Right renal pelvis (tissue), 4 donors: ENCODE measurements around the gene TMEM151B. TPM values are rescaled to one million over a fixed set of nuclear protein-coding genes. Genes with fewer than 3 reads are reported as not detected.

Source experiments
- DNase-seq, 4 donors: peaks; one replicate each; pipeline ENCODE4 v3.0.0-alpha.2; 2013; ENCODE audit warnings: low read depth in 4 of 4, low spot score in 3 of 4, missing footprints in 1 of 4
- polyA plus RNA-seq, 4 donors: library from polyadenylated mRNA; unstranded; fragments of 120-200 nt; gene quantifications; one replicate each; pipeline ENCODE4 v1.2.1, GENCODE V29; 2013; ENCODE audit not compliant: insufficient read length in 4 of 4

Gene TMEM151B
- polyA plus RNA-seq, 4 donors = 0.42 to 0.84 (median 0.64) TPM

DNA sequence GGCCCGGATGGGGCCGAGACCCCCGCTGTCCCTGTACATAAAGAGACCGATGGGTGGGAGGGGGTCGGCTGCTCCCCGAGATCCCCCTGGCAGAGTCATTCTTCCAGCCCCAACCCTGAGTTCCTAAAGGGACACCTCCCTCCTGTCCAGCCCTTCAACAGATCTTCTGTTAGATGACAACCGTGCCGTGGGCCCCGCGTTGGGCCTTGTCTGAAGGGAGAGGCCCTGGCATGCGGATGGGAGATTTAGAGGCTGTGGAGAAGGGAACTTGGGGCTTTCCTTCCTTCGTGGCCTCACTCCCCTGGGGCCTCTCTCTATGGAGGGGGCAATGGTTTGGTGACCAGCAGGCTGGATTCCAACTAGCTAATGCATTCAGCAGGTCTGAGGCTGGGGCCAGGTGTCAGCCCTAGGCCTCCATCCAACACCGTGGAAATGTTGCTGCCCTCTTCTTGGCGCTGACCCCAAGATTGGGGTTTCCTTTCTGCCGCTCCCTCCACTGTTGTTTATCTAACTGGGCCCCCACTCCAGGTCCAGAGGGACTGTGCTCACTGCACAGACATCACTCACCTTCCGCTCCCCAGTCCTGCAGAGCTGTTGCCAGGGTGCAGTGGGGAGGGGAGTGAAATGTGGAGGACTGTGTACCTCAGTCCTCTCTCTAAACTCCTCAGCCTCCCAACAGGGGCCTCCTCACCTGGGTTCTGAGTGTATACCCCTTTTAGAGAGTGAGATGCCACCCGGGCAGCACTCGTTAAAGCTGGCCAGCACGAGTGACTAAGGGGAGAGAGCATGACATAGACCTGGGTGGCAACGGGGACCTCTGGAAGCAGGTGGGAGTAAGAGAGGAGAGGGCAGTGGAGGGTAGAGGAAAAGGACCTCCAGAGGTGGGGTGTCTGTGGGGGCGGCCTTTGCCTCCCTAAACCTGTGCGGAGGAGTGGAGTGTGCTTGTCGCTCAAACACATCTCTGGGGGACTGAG is 6.7 kb downstream of the TMEM151B start:
- no peak for DNase-seq

DNA sequence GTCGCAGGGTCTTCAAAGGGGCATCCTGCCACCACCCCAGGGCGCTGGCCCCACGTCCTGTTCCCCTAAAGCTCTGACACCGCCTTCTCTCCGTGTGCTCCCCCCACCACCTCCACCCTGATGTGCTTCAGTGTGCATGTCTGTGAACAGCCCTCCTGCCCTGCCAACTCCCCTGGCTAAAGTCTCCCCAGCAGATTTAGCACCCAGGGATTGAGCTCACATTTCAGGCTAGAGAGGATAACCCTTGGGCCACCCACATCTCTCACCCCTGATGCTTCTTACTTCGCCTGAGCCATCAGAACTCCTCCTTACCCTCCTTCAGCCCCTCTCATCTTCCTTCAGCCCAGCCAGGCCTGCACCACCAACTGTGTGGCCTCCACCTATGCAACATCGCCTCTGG is 7.5 kb downstream of the TMEM151B start:
- no peak for DNase-seq

DNA sequence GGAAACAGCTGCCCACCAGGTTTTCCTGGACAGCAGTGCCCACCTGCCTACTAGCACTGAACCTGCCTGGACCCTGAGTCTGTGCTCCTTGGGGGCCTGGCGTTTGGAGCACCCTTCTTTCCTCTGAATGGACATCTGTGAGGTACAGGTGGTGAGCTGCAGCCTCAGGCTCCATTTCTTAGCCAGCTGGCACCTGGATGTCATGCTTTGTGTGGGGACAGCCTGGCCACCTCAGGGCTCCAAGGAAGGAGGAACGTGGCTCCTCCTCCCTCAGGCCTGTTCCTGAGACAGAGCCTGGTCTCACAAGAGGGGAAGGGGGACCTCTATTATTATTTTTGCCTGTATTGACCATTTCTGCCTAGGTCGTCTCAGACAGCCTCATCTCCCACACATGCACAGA is 8.1 kb downstream of the TMEM151B start:
- no peak for DNase-seq

DNA sequence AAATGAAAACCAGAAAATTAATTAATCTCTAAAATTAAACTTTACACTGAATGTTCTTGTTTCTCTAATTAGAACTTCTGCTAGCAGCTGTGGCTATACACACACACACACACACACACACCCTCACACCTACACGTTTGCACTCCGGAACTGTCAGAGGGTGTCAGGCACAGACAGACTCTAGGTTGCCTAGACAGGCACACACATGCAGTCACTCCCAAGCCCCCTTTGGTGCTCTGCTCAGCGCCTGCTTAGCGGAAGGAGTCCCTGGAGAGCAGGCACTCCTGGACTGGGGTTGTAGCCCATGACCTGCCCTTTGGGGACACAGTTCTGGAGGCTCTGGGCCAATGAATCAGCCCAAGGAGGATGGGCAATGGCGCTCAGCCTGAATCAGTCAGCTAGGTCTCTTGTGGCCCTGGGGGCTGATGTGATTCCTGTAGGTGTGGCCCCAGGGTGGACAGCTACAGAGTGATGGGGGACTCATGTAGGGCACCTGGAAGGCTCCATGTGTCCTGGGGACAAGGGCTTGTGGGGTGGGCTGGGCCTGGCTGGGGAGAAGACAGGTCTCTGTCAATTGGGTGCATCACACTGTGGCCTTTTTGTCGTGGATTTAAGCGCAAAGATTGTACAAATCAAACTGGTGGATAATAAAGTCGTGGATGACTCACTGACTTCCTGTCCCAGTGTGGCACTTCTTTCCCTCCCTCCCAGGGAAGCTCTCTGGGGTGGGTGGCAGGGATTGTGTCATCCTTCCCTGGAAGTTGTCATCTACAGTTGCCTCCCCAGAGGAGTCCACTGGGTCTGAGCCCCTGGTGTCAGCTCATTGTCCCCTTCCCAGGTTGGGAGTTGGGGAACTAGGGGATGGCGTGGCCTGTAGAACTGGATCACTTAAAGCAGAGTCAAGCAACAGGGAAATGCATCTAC is 8.8 kb downstream of the TMEM151B start:
- no peak for DNase-seq

DNA sequence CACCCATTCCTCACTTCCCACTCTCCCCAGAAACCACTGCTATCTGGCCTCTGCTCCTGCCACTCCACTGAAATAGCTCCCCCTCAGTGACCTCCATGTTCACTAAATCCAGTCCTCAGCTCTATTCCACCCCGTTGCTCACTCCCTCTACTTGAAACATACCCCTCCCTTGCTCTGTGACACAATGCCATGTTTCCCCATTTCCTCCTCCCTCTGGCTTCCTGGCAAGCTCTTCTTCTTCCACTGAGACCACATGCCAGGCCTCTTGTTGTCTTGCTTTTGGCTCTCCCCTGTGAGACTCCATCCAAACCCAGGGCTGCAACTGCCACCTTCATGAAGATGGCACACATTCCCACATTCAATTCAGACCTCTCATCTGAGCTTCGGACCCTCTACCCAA is 13.9 kb downstream of the TMEM151B start:
- DNase-seq = no peak

DNA sequence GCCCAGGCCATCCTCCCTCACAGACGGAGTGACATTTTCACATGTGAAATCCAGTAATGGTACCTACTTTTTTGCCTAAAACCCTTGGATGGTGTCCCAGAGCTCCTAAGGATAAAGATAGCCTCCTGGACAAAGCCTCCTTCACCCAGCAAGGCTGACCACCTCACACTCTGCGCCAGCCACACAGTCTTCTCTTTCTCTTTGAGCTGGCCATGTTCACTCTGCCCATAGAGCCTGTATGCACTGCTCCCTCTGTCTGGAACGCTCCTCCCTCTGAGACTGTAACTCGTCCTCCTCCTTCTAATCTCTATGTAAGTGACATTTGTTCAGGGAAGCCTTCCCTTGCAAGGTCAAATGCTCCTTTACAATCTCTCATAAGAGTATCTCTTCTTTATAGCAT is 14.6 kb downstream of the TMEM151B start:
- no peak for DNase-seq

DNA sequence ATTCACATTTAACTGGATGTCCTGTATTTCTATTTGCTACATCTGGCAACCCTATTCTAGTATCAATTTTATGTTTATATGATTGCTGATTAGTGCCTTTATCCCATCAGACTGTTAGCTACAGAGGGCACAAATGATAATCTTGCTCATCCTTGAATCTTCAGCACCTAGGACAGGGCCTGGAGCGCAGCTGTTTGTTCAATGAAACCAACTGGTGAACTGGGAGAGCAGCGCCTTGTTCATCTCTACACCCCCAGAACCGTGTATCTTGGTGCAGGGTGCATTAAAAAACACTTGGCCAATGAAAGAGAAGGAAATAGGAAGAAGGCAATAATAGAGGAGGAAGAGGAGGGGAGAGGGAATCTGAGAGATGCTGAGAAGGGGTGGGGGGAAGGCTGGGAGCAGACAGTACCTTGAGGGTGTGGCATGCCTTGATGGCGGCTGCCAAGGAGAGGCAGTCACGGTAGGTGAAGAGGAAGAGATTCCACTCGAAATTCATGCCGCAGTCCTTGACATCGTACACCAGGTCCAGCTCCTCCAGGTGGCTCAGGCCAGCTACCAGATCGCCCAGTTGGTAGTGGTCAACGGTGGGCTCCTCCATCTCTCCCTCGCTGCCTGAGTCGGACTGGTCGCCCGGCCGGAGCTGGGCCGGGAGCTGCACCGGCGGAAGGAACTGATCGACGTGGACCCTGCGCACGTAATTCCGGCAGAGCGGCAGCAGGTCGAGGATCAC is 15.5 kb downstream of the TMEM151B start:
- DNase-seq = no peak

DNA sequence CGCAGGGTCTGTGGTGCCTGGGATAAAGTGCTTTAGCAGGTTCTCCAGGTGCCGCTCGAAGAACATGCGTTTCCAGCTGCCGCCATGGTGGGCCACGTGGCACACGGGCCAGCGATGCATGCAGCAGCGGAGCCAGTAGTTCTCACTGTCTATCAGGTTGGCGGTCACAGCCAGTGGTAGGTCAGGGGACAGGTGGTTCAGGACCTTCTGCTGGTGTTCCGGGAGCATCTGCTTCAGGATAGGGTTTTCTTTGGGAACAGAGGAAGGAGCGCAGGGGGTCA is 16.0 kb downstream of the TMEM151B start:
- no peak for DNase-seq

DNA sequence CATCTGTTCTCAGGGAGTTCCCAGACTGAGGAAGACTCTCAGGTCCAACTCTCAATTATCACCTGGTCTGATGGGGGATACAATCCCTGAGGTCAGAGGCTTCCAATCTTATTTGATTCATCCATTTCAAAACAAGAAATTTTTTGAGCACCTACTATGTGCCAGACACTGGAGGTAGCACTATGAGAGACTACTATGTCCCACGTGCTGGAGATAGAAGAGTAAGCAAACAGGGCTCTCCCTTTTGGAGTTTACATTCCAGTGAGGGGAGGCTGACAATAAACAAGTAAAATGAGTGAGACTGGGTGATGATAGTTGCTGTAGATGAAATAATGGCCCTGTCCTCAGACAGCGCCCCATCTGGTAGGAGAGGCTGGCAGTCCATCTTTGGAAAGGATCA is 16.5 kb downstream of the TMEM151B start:
- DNase-seq = no peak

DNA sequence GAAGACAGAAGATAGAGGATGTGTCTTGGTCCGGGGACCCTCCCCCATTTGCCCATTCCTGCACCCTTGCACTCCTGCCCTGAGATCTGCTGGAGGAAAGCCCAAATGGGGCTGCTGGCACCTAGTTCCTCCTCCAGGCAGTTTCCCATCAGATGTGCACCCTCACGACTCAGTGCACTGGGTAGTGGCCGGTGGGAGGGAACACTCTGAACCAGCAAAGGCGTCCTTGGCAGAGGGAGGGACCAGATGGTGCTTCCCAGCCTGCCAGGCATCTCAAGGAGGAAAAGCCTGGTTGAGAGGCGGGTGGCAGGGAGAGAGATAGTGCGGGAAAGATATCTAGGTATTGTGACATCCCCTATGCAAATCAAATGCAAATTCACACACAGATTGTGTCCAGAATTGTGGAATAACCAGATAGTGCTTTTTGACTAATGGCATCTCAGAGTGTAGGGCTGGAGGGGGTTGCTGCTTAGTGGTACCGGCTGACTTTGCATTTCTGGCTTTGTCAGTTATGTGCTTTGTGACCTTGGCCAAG is 19.5 kb downstream of the TMEM151B start:
- no peak for DNase-seq

DNA sequence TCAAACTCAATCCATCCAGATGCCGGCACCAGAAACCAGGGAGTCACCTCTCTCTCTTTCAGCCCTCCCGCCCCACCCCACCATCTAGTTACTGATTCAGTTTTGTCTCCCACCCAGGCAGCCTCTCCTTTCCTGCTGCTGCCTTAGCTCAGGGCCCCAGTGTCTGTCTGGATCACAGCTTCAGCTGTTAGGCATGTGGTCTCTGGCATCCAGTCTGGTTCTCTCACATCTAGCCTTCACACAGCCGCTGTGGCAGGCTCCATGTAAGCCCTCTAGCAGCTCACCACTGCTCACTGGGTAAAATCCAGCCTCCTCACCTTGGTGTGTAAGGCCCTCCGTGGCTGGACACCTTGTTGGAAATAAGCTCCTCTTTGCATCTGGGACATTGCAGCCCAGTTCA is 21.6 kb downstream of the TMEM151B start:
- no peak for DNase-seq

DNA sequence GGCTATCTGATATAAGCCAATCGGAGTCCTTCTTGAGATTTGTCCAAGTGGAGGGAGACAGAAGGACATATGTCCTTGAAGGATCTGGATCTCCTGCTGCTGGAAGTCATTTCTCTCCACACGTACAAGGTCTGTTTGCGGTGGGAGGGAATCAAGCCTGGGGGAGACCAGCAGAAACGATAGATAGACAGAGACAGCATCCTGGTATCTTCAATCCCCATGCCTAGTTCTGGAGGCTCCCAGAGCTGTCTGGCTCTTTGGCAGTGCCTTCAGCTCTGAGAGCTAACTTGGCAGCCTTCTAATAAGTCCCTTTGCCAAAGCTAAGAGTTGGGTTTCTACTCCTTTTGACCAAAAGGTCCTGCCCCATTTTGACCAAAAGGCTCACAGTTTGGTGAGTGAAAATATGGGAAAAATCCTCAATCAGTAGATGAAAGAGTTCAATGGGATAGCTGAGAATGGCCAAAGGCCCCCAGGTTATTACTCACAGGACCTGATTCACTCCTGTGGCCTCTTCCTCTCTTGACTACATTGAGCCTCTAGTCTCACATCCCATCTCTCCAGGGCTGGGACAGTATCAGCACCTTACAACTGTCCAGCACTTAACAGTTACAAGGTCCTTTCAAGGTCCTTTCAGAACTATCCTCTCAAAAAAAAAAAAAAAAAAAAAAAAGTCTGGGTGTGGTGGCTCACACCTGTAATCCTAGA is 22.6 kb downstream of the TMEM151B start:
- no peak for DNase-seq

DNA sequence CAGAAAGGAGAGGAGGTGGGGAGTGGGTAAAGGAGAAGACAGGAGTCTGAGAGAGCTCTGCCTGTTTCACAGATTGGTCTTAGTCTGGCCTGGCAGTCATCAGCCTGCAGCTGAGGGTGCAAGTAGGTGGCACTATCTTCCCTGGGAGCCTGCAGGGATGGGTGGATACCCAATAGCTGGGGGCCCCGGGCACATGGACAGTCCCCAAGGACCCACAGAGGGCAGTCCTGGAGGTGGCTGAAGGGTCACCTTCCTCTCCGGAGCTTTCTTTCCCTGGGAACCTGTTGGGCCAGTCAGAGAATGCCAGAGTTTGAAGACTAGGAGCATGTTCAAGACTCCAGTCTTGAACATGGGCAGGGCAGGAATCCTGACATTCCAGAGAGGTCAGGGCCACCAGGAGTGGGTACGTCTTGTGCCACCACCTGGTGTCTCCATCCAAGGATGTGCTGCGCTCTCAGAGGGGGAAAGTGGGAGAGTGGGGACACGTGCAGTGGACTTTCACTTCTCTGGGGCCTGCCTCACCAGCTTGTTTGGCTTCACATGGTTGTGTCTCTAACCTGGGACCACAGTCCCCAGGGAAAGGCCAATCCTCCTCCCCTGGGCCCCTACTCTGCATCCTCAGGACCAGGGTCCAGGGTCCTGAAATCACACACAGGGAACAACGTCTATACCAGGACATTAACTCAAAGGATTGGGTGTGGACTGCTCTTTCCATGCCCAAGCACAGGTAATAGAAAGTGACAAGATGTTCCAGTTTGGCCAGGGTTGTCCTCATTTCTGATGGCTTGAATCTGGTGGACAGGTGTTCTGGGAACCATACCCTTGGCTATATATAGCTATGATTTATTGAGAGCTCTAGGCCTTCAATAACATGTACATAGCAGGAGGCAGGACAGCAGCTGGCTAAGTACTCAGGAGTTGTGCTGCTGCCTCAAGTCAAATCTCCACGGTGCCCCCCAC is 24.9 kb downstream of the TMEM151B start:
- DNase-seq = no peak

DNA sequence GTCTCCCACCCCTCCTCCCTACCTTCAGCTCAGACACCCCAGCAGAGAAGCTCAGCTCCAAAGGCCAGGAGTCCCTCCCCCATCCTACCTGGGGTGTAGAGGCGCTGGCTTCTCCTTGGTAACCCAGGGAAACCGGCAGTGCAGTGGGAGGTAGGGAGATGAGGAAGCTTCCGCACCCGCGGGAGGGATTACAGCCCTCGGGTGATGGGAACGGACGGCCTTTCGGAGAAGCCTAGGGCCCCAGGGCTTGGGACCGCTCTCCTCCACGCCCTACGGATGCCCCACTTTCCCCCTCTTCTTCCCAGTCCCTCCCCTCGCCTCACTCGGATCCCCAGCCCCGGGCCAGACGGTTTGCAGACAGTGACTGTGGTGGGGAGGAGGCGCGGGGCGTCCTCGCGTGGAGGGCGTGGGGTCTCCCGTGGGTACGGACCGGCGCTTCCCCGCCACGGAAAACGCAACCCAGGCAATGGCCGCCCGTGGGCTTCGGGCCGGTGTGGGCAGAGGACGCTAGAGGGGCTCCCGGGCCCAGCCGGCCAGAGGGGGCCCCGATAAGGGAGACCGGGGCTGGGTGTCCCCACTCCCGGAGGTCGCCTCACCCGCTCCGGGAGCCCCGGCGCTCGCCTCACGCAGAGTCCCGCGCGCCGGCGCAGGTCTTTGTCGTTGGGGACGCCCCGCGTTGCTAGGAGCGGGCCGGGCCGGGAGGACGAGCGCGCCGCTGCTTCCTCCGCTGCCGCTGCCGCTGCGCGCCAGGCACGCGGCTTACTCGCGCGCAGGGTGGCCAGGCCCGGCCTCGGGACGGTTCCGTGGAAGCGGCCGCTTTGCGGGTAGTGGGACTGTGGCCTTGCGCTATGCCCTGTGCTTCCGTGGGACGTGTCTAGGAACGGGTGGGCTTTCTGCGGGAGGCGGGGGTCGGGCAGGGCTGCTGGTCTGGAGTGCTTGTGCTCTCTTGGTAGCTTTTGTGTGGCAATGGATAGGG is 27.1 kb downstream of the TMEM151B start:
- peak in 1 of 4 donors; percentile 36 for DNase-seq

DNA sequence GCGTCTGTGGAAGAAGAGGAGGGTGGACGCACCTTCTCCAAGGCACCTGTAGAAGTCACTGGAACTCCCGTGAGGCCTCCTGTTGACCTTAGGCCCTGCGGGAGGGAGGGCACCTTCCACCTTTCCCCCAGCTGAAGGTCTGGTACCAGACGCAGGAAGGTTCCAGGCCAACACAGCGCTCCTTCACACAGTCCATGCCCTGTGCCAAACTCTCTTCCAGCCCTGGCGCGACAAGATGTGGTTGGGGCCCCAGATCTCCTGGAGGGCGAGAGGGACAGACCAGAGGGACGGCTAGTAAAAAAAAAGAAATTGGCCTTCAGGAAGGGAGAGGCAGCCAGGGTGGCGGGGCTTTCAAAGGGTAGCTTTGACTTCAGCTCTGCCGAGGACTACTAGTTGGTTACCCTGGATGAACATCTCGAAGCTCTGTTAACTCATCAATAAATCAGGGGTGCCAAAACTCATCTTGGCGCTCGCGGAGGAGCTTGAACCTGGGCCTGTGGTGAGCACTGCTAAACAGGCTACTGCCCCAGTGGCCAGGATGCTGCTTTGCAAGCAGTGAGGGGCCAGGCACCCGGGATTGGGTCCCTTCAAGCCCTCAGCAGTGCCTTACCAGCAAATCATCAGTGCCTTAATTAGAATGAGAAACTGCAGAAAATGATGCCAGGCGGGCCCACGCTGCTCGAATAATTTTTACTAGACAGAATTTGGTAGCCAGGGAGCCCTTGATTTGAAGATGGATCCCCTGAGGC is 28.0 kb downstream of the TMEM151B start:
- DNase-seq = no peak

DNA sequence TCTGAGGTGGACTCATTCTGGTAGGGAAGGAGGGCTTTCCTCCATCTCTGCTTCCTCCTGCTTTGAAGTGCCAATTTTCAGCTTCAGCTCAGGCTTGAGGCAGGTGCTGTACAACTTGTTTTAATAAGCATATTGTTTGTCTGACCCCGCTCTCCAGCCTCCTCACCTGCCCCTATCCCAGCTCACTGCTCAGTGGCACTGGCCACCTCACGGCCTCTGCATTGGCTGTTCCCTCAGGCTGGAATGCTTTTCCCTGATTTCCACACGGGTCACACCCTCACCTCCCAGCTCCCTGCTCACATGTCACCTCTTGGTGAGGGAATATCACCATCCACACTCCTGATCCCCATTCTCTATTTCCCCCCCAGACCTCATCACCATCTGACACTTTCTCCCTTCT is 28.6 kb downstream of the TMEM151B start:
- DNase-seq = no peak

DNA sequence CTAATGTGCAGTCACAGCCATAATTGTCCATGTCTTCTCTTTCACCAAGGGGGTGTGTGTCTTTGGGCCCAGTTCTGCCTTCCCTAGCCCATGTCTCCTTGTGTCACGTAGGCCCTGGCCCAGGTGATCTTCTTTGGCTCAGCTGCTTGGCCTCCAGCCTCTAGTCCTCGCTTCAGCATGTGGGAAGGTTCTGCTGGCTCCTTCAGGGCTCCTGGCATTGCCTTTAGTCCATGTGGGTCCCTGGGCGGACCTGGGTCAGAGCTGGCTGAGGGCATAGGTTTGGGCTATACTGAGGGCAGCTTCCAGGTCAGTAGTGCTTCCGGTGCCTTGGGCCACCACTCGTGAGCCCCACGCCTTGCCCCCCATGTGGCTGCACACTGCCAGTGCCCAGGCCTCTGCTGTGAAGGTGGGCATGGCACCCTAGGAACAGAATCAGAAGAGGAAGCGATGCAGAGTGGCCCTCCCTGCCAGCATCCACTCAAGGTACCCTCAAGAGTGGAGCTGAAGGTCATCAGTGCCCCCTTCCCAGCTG is 30.1 kb downstream of the TMEM151B start:
- no peak for DNase-seq
